Endothelial cell of umbilical vein (primary cell): Measurements from ENCODE around the gene L3MBTL4. TPM values are rescaled to one million over a fixed set of nuclear protein-coding genes. Genes with fewer than 3 reads are reported as not detected.

ENCODE experiments used
- BruUV-seq: library from RNA; stranded (reverse); fragments of 400-500 nt; replicated peaks from 2 replicates; lab custom pipeline; 2021; lab: Mats Ljungman, UMichigan
- CTCF ChIA-PET: fragments of 300-600, 350-600 bp; sonication (Branson Sonifier 250); formaldehyde crosslinking; loops from one replicate; lab custom pipeline; 2021; ENCODE audit warnings: antibody characterized with exemption, inconsistent platforms; lab: Charles Lee
- POLR2A ChIA-PET: fragments of 300-600, 350-600 bp; sonication (Branson Sonifier 250); formaldehyde crosslinking; loops from one replicate; lab custom pipeline; 2021; ENCODE audit warnings: antibody characterized with exemption, inconsistent platforms; lab: Charles Lee
- DNase-seq: peaks from one replicate; pipeline ENCODE4 v3.0.0-alpha.2; 2011; ENCODE audit warnings: low read depth, low spot score
- FAIRE-seq: peaks from 2 replicates; lab custom pipeline; 2011; peaks lifted over from hg19 to GRCh38; lab: Jason Lieb, UNC
- H2AFZ ChIP-seq: 2 replicates; pipeline ENCODE4 v1.6.0; 2012; ENCODE audit warnings: low read depth, low read length, control low read depth, inconsistent platforms
- H3K27ac ChIP-seq: 2 replicates; pipeline ENCODE4 v1.5.1; 2011; ENCODE audit warnings: low read depth, mild to moderate bottlenecking, control low read depth, low read length, moderate library complexity; ENCODE audit not compliant: insufficient read depth
- H3K27me3 ChIP-seq, 2 experiments: 2 replicates each; pipeline versions ENCODE4 v1.6.0 to v1.6.1; 2011; ENCODE audit warnings: low read length in 2 of 2, mixed read lengths in 1 of 2; ENCODE audit not compliant: control insufficient read depth in 2 of 2, insufficient read depth in 2 of 2
- H3K36me3 ChIP-seq, 2 experiments: 2 replicates in 1 of 2; 3 replicates in 1 of 2; pipeline ENCODE4 v1.5.1; 2011; ENCODE audit warnings: low read length in 2 of 2, mild to moderate bottlenecking in 1 of 2, moderate library complexity in 1 of 2; ENCODE audit not compliant: control insufficient read depth in 2 of 2, insufficient read depth in 2 of 2; ENCODE audit errors: extremely low read depth in 1 of 2
- H3K4me1 ChIP-seq: 3 replicates; pipeline ENCODE4 v1.5.1; 2011; ENCODE audit warnings: mild to moderate bottlenecking, low read length; ENCODE audit not compliant: control insufficient read depth, insufficient read depth; ENCODE audit errors: extremely low read depth
- H3K4me2 ChIP-seq: 2 replicates; pipeline ENCODE4 v1.6.1; 2011; ENCODE audit warnings: low read length, control low read depth, mixed read lengths; ENCODE audit not compliant: insufficient read depth
- H3K4me3 ChIP-seq, 3 experiments: fragments of 200-600 bp in 1 of 3; sonication (generic), shearing (Covaris generic) in 1 of 3; replicated peaks in 1 of 3; 2 replicates each; pipeline ENCODE4 v1.5.1; 2011 to 2016; ENCODE audit warnings: control low read depth in 3 of 3, low read length in 3 of 3, mild to moderate bottlenecking in 2 of 3, inconsistent platforms in 1 of 3, low read depth in 1 of 3, moderate library complexity in 1 of 3; ENCODE audit not compliant: insufficient read depth in 1 of 3
- H3K79me2 ChIP-seq: 2 replicates; pipeline ENCODE4 v1.6.0; 2012; ENCODE audit warnings: low read length, inconsistent platforms; ENCODE audit not compliant: control insufficient read depth, insufficient read depth
- H3K9ac ChIP-seq: replicated peaks from 2 replicates; pipeline ENCODE3; 2011; ENCODE audit warnings: low read length, control low read depth; ENCODE audit not compliant: insufficient read depth; ENCODE audit errors: extremely low read depth
- H3K9me1 ChIP-seq: replicated peaks from 3 replicates; pipeline ENCODE4 v1.6.0; 2011; ENCODE audit warnings: mild to moderate bottlenecking, low read length; ENCODE audit not compliant: control insufficient read depth, insufficient read depth; ENCODE audit errors: extremely low read depth
- H3K9me3 ChIP-seq: replicated peaks from 2 replicates; pipeline ENCODE4 v1.5.1; 2012; ENCODE audit warnings: low read length, inconsistent platforms; ENCODE audit not compliant: control insufficient read depth, insufficient read depth
- H4K20me1 ChIP-seq: replicated peaks from 2 replicates; pipeline ENCODE3; 2011; ENCODE audit warnings: mild to moderate bottlenecking, low read length; ENCODE audit not compliant: control insufficient read depth, insufficient read depth; ENCODE audit errors: extremely low read depth
- EZH2 ChIP-seq: IDR thresholded peaks from 2 replicates; pipeline ENCODE4 v1.6.1; 2012; ENCODE audit warnings: borderline replicate concordance, low read depth, mild to moderate bottlenecking, moderate library complexity, low read length, inconsistent platforms; ENCODE audit not compliant: severe bottlenecking
- FOS ChIP-seq: IDR thresholded peaks from 2 replicates; pipeline ENCODE4 v1.6.1; 2011; ENCODE audit warnings: mild to moderate bottlenecking, low read length, moderate library complexity, borderline replicate concordance; ENCODE audit not compliant: insufficient read depth
- GATA2 ChIP-seq: IDR thresholded peaks from 2 replicates; pipeline ENCODE4 v1.7.0; 2011; ENCODE audit warnings: low read depth, mild to moderate bottlenecking, moderate library complexity, mixed read lengths, low read length; ENCODE audit not compliant: insufficient read length, insufficient read depth
- JUN ChIP-seq: IDR thresholded peaks from 2 replicates; pipeline ENCODE4 v1.6.1; 2011; ENCODE audit warnings: borderline replicate concordance, low read depth; ENCODE audit not compliant: insufficient read length, insufficient read depth
- MYC ChIP-seq: IDR thresholded peaks from one replicate; pipeline ENCODE4 v1.6.1; 2011; ENCODE audit warnings: mild to moderate bottlenecking, low read depth, low read length
- POLR2A ChIP-seq: IDR thresholded peaks from 2 replicates; pipeline ENCODE4 v1.6.1; 2012; ENCODE audit warnings: low read depth, mild to moderate bottlenecking, control low read depth, low read length
- POLR2AphosphoS5 ChIP-seq: IDR thresholded peaks from 2 replicates; pipeline ENCODE4 v1.6.1; 2012; ENCODE audit warnings: low read depth, mild to moderate bottlenecking, control low read depth, low read length, moderate library complexity; ENCODE audit not compliant: insufficient read depth
- dilution Hi-C: fragments of 300-500 bp; cut with MboI; formaldehyde crosslinking; loops from one replicate; pipeline ENCODE4 v1.15.0; 2019; ENCODE audit warnings: low sequenced_read_pairs; ENCODE audit not compliant: extremely low pct_ligation_motif_present
- intact Hi-C: fragments of 100-400 bp; cut with micrococcal nuclease; formaldehyde crosslinking; loops from one replicate; pipeline ENCODE4 v1.10.0; 2022
- polyA plus RNA-seq, 4 experiments: library from polyadenylated mRNA; depleted of rRNA in 3 of 4; stranded (reverse) in 3 of 4; unstranded in 1 of 4; fragments of >200 nt; gene quantifications; 2 replicates each; pipeline versions ENCODE4 v1.2.1 to v1.2.3, GENCODE V29; 2011 to 2012; ENCODE audit warnings: missing spikeins in 1 of 4
- total RNA-seq: library from RNA; stranded (reverse); gene quantifications from 2 replicates; pipeline ENCODE4 v1.2.3, GENCODE V29; 2021
- TF ChIP-seq, protein P1 (sequence below), 2 donors: IDR thresholded peaks; 1 replicate in 1 of 2; 2 replicates in 1 of 2; pipeline ENCODE4 v1.5.1; 2011; ENCODE audit warnings: low read length in 2 of 2, mild to moderate bottlenecking in 2 of 2, moderate library complexity in 2 of 2, control low read depth in 1 of 2, inconsistent platforms in 1 of 2, low read depth in 1 of 2; ENCODE audit not compliant: insufficient read depth in 1 of 2; ENCODE audit errors: extremely low read depth in 1 of 2
- TF ChIP-seq, protein P2 (sequence below): IDR thresholded peaks from 2 replicates; pipeline ENCODE4 v1.6.1; 2011; ENCODE audit not compliant: insufficient read depth, insufficient read length

The L3MBTL4 gene
- total and polyA plus RNA-seq, 2 donors (not counting 3 experiments of a cell fraction or from before 2014, with no cell fraction given): 0.80 TPM; not detected in 1

DNA sequence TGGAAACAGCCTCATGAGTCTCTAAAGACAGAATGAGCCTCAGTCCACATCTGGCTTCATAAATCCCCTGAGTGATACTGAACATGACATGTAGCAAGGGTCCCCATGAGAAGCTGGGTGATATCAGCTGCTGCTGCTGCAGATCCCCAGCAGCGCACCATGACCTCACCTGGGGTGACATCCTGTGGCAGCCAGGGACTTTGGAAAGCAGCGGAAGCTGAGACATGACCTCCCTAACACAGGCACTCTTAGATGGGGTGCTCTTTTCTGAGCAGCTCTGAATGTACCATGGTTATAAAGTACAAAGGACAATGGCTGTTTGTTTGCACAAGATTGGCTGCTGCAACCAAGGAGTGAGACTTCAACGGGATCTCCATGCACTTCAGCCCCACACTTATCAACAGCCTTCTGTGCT lies 444.7 kb downstream of the L3MBTL4 start:
- TF ChIP-seq EZH2: no peak
- no peak for TF ChIP-seq POLR2A
- TF ChIP-seq FOS: no peak
- TF ChIP-seq POLR2AphosphoS5: no peak
- TF ChIP-seq MYC: no peak
- TF ChIP-seq GATA2: no peak
- TF ChIP-seq JUN: no peak
- TF ChIP-seq, protein P1, sequence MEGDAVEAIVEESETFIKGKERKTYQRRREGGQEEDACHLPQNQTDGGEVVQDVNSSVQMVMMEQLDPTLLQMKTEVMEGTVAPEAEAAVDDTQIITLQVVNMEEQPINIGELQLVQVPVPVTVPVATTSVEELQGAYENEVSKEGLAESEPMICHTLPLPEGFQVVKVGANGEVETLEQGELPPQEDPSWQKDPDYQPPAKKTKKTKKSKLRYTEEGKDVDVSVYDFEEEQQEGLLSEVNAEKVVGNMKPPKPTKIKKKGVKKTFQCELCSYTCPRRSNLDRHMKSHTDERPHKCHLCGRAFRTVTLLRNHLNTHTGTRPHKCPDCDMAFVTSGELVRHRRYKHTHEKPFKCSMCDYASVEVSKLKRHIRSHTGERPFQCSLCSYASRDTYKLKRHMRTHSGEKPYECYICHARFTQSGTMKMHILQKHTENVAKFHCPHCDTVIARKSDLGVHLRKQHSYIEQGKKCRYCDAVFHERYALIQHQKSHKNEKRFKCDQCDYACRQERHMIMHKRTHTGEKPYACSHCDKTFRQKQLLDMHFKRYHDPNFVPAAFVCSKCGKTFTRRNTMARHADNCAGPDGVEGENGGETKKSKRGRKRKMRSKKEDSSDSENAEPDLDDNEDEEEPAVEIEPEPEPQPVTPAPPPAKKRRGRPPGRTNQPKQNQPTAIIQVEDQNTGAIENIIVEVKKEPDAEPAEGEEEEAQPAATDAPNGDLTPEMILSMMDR (IDR thresholded peaks at IDR 0.05; ENCODE audit: extremely low read depth in 1 of 2, insufficient read depth in 1 of 2, low read depth in 1 of 2, low read length in 2 of 2): no peak
- TF ChIP-seq, protein P2, sequence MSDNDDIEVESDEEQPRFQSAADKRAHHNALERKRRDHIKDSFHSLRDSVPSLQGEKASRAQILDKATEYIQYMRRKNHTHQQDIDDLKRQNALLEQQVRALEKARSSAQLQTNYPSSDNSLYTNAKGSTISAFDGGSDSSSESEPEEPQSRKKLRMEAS: no peak
- Histone ChIP-seq H3K9me1 (no peaks in the 10 kb centered on the region), H3K9ac (no peak overlapping the region), H3K4me3 (no peak overlapping the region), H3K27ac (no peak overlapping the region), H3K27me3 (no peaks in the 10 kb centered on the region), H3K79me2 (no peaks in the 10 kb centered on the region), H3K9me3 (no peaks in the 10 kb centered on the region), H3K36me3 (no peaks in the 10 kb centered on the region), H4K20me1 (no peaks in the 10 kb centered on the region), H2AFZ (no peak overlapping the region), H3K4me1 (no peaks in the 10 kb centered on the region), H3K4me2 (no peak overlapping the region)
- FAIRE-seq (no peak), DNase-seq (no peak)
- intact Hi-C loops (no loop called here), dilution Hi-C loops (no loop called here)
- ChIA-PET CTCF (interaction anchor here (1.1 kb wide), 1 partner anchor 9 kb away, joined by 3 read pairs; no protein-coding TSS in a partner anchor), POLR2A (no interaction called here)
- BruUV-seq: no TSS peak
